ENCODE data around the gene EDEM1.

Gene EDEM1

DNA sequence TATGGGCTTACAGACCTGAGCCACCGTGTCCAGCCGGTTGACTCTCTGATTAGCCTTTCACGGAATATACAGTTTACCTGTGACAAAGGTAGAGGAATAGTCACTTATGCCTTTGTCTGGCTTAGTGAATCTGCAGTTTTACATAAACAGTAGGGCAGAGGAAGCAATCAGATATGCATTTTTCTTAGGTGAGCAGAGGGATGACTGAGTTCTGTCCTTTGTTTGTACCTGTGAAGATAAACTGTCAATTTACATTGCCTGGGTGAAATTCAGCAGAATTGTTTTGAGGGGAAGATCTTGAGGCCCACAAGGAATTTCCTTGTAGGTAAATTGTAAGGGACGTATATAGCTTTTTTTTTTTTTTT, 10.8 kb downstream of the EDEM1 start:
- DNase-seq = no peak

DNA sequence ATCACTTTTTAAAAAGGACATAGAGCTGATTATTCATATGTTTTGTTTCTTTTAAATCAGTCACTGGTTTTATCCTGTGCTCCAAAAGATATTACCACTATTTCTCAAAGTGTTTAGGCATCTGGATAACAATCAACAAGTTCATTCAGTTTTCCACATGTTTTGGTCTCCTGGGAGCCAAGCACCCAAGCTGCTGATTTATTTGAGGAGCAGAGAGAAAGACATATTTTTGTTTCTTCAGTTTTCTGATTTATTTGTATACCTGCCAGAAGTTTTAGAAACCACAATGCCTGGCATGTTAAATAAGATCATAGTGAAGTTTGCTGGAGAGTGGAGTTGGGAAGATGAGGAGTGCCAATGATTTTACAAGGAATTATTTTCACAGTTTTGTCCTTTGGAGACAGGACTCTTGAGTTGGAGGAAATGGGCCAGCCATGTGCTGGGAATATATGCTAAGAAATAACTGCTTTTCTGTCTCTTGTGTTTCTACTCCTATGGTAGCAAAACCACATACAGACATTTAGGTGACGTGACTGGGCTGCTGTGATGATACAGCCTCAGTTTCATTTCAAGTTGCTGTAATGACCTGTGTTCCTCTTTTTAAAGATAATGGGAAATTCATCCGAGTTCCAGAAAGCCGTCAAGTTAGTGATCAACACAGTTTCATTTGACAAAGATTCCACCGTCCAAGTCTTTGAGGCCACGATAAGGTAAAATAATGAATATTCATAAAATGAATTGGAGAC, 11.7 kb downstream of the EDEM1 start:
- DNase-seq = no peak

- no peak for DNase-seq
Observed at GRCh38 chr3:5201536-5201935, 14.0 kb downstream of the EDEM1 start.

DNA sequence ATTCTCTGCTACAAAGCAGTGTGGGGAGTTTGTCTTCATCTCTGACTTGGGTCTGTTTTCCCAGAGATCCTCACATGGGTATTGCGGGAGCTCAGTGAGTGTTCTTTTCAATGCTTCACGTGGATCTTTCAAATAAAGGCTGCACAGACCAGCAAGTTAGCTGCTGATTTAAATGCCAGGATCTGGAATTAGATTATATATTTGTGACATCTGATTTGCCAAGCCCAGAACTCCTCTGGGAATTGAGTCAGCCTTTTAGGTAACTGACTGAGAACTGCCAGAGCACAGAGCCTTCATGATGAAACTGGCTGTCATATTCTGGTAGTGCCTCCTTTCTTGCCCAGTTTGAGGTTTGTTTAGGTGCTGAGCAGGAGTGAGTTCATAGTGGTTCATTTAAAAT, 14.7 kb downstream of the EDEM1 start:
- no peak for DNase-seq

DNA sequence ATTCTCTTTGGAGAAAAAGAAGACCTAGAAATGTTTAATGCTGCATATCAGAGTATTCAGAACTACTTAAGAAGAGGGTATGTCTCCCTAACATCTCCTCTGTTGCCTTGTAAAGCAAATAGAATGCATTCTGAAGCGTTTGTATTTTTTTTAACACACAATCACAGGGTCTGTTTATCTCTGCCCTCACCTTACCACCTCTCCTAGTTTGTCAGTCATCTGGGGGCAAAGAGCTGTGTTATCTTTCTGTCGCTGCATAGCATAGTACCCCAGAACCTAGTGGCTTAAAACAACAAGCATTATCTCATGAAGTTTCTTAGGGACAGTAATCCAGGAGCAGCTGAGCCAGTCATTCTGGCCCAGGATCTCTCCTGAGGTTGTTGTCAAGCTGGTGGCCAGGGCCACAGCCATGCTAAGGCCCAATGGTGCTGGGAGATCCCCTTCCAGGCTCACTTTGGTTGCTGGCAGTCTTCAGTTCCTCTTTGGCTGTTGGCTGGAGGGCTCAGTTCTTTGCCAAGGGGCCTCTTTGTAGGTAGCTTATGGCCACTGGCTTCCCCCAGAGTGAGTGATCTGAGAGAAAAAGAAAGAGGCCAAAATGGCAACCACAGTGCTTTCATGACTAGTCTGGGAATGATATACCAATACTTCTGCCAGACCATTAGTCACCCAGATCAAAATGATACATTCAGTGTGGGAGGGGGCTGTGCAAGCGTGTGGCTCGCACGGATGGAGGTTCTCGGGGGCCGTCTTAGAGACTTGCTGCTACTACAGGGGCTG, 17.8 kb downstream of the EDEM1 start:
- no peak for DNase-seq

GRCh38 chr3:5210926-5211325, 23.4 kb downstream of the EDEM1 start:
- no peak for DNase-seq

DNA sequence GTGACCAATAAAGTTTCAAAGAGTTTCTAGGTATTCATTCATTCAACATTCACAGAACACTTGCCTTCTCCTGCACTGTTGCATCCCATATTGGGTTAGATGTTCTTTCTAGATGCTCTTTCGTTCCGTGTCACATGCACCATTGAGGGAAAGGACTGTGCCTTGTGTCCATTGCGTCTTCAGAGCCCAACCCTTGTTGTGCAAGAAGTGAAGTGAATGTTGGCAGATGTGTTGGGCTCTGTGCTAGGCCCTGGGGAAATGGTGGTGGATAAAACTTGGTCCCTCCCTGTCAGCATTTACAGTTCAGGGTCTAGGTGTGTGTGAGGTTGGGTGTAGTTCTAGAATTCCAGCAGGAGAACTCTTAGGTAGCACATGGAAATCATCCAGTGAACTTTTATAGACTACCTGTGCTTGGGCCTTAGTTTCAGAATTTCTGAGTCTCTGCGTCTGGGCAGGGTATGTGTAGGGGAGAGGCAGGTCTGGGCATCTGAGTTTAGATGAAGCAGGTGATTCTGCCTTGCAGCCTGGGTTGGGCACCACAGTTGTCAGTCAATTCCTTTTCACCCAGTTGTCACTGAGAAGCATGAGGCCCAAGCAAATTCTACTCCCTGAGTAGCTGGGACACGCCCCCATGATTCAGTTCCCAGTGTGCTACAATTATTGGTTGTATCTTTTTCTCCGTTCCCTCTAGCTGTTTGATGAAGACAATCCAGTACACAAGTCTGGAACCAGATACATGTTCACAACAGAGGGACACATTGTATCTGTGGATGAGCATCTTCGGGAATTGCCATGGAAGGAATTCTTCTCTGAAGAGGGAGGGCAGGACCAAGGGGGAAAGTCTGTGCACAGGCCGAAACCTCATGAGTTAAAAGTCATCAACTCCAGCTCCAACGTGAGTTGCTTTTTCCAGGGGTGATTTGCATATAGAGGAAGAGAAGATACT, 25.4 kb downstream of the EDEM1 start:
- no peak for DNase-seq

DNA sequence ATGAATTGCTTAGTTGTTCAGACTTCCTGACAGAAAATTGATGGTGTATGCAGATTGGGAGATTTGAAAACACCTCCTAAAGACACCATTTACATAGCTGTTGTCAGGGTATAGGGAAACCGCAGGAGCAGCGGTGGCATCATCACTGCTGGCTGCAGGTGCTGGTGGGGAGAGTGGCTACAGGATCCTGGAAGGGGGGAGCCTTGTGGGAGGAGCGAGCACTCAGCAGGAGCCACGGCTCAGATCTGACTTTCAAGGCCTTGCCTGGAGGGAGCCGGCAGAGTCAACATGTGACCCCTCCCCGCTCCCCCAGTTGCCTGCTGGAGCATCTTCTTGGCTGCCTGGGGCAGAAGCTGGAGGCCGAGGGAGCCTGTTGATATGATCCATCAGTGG, 26.1 kb downstream of the EDEM1 start:
- DNase-seq = no peak

- DNase-seq = no peak
Observed at GRCh38 chr3:5214352-5214751, 26.8 kb downstream of the EDEM1 start.

DNA sequence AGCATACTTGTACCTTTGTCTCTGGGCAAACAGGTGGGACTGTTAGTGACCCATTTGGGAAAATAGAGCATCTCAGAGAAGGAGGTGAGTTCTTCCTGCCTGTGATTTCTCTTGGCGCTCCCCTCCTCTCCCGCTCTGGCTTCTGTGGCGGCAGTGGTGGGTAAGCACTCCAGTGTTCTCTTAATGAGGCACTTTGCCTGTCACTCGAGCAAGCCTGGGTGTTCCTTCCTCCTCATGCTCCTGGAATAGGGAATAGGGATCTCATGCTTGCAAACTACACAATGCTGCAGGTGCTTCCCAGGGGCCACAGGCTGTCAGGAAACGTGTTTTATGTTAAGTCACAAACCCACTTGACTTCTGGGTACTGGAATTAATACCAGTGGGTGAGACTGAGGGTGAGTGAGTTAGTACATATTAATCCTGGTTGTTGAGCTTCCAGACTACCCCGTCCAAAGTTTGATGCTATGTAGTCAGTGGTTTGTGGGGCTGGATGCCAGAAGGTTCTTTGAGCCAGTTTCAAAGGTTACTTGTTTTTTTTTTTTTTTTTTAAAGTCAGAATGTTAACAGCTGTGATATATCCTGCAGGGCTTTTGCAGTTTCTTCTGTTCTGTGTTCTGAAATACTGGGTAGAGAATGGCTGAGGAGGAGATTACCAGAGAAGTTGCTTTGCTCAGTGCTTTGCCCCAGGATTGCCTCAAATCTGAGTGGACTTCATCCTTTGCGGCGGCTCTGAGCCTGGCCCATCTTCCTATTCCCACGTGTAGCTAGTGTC, 30.5 kb downstream of the EDEM1 start:
- no peak for DNase-seq

DNA sequence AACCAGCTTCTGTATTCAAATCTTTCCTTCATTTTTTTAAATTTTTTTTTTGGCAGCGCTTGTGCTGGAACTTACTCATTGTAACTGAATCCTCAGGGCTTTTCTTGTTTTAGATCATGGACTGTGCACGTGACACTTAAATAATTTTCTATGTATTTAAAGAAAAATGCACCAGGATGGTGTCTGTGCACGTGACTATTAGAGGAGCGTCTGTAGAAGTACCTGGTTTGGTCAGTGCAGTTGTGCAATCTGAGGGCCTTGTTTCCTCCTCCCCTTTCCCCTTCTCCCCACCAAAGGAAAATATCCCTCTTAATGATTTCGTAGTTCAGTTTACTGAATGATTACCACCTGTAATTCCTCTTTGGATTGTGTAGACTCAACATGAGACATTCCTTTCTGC, 31.3 kb downstream of the EDEM1 start:
- no peak for DNase-seq

DNA sequence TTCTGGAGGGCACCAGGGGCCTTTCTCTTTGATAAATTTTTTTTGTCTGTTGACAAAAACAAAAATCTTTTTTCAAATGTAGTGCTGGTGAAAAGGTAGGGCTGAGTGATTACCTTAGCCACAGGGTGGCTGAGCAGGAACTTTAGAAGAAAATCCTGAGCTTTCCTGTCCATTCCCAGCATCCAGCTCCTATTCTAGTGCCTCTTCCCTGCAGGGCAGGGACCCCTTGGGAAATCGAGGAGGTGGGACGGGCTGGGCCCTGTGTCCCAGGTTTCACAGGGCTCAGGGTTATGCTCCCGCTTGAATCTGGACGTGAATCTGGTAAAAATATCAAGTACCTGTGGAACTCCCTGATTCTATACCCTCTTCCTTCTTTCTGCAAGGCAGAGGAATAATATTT, 31.7 kb downstream of the EDEM1 start:
- no peak for DNase-seq

DNA sequence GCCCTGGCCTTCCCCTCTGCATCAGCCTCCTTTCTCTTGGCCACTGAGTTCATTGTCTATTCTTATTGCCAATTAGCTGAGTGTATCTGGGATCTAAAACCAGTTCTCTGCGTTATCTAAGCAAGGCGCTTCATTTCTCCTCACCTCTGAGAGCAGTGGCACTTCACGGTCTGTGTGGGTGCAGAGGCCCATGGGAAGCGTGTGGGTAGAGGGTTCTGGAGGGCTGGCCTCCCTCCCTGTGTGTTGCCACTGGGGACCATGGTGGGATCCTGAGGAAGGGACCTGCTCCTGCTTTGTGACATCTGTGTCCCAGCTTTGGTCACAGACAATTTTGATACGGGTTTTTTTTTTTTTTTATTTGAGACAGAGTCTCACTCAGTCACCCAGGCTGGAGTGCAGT, 32.7 kb downstream of the EDEM1 start:
- DNase-seq = no peak

DNA sequence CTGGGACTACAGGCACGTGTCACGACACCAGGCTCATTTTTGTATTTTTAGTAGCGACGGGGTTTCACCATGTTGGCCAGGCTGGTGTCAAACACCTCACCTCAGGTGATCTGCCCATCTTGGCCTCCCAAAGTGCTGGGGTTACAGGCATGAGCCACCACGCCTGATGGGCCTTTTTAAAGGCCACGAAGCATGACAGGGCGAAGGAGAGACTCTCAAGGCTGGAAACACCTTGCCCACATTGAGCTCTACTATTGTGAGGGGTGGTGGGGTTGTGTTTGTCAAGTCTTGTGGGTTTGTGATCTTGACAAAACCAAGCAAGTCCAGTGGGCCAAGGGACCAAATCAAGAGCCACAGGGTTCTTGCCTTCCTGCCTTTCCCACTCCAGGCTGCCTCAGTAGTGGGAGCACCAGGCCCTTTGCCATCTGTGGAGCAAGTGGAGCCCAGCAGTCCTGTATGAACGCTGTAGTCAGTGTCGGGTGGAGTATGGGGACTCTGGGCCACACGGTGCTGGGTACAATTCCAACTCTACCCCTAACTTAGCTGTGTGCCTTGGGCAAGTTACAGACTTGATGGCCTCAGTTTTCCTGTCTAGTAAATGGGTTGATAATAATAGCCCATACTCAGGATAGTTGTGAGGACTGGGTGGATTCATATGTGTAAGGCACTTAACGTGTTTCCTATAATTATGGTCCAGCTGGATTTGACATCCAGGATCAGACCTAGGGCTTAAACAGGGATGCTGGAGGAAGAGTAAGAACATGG, 33.3 kb downstream of the EDEM1 start:
- DNase-seq = no peak

DNA sequence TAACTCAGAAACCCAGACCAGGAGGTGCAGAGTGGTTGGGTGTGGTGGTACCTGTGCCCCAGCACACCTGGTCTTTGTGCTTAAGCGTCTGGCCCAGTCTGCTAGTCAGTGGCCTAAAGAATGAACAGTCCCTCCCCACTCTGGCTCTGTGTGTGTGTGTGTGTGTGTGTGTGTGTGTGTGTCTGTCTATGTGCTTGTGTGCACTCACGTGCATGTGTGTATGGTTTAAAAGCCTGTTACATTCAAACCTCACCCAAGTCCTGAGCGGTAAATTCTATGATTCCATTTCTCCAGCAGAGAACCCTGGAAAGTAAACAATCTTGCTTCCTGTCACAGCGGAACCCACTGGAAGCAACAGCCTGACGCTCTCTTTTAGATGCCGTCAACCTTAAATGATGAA, 34.2 kb downstream of the EDEM1 start:
- DNase-seq = no peak

GRCh38 chr3:5222283-5223005, 34.9 kb downstream of the EDEM1 start:
- no peak for DNase-seq

- DNase-seq = no peak
Observed at GRCh38 chr3:5226783-5227182, 39.3 kb downstream of the EDEM1 start.

GRCh38 chr3:5227812-5228211, 40.3 kb downstream of the EDEM1 start:
- DNase-seq = no peak

- DNase-seq = no peak
Observed at GRCh38 chr3:5229414-5229813, 41.9 kb downstream of the EDEM1 start.

DNA sequence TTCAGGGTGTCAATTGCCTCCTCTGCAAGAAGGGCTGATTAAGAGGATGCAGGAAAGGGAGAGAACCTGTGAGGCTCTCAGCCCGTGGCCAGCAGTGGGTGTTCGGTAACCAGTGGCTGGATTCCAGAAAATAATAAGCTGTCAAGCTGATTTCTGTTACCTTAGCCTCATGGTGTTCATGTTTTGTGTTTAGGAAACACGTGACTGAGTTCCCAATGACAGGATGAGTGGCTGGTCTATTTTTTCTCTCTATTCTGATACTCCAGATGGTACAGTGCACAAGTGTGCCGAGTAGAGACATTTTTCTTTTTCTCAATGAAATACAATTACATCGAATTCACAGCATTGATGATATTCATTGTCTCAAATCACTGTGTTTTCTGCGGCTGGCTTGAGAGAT, 43.6 kb downstream of the EDEM1 start:
- DNase-seq = no peak

- DNase-seq = no peak
Observed at GRCh38 chr3:5231487-5231886, 44.0 kb downstream of the EDEM1 start.
